Right atrium auricular region (tissue), 2 donors: ENCODE measurements around the gene ADAMTS14. TPM values are rescaled to one million over a fixed set of nuclear protein-coding genes. Genes with fewer than 3 reads are reported as not detected.

ENCODE experiments used
- DNase-seq: peaks from one replicate; pipeline ENCODE4 v3.0.0-alpha.2; 2019; ENCODE audit warnings: low spot score
- H3K27ac ChIP-seq, 2 donors: fragments of 200-600 bp; sonication (generic); 1 replicate in 1 of 2; 2 replicates in 1 of 2; pipeline ENCODE4 v1.5.1; 2016 to 2019
- H3K27me3 ChIP-seq, 2 donors: fragments of 200-600 bp; sonication (generic); one replicate each; pipeline versions ENCODE4 v1.5.1 to v1.6.0; 2017 to 2019
- H3K36me3 ChIP-seq: fragments of 200-600 bp; sonication (generic); one replicate; pipeline ENCODE4 v1.5.1; 2016
- H3K4me1 ChIP-seq, 2 donors: fragments of 200-600 bp; sonication (generic); one replicate each; pipeline versions ENCODE4 v1.5.1 to v1.6.0; 2017 to 2019
- H3K4me3 ChIP-seq, 2 donors: fragments of 200-600 bp; sonication (generic); 1 replicate in 1 of 2; 2 replicates in 1 of 2; pipeline ENCODE4 v1.5.1; 2017 to 2019; ENCODE audit warnings: mild to moderate bottlenecking in 1 of 2, moderate library complexity in 1 of 2
- H3K9me3 ChIP-seq, 2 donors: fragments of 200-600 bp; sonication (generic); one replicate each; pipeline ENCODE4 v1.5.1; 2019
- total RNA-seq, 2 donors: library from RNA; depleted of rRNA; stranded (reverse); fragments of >200 nt; gene quantifications; one replicate each; pipeline ENCODE4 v1.1.0, GENCODE V29; 2016
- TF ChIP-seq, protein P1 (sequence below), 2 donors: fragments of 200-600 bp; sonication (generic); IDR thresholded peaks; one replicate each; pipeline ENCODE4 v1.5.1; 2019; ENCODE audit warnings: antibody characterized with exemption in 2 of 2

ADAMTS14 gene
- total RNA-seq, 2 donors from 2014 or later, result not detected

DNA sequence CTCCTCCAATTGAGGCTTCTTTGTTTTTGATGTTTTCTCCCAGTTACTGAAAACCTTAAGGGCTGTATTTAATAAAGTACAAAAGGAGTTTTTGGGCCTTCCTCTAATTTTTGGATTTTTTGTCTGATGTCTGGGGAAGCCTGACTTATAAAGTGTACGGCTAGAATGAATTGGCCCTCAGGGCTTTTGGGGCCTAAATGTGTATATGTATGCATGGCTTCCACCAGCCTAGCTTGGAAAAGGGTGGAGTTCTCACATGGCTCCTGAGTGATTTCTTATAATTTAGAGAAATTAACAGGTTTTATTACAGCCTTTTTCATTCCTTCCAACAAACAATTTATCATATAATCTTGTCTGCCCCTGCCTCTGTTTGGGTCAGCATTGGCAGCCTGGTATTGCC, 123.3 kb downstream of the ADAMTS14 start:
- DNase-seq, result no peak
- no peaks in the 10 kb centered on the region for H3K36me3 ChIP-seq
- H3K9me3 ChIP-seq, result no peaks in the 10 kb centered on the region
- no peaks in the 10 kb centered on the region for H3K27me3 ChIP-seq
- H3K4me1 ChIP-seq, result no peaks in the 10 kb centered on the region
- no peak overlapping the region for H3K27ac ChIP-seq
- H3K4me3 ChIP-seq, result no peak overlapping the region
- TF ChIP-seq, protein P1, sequence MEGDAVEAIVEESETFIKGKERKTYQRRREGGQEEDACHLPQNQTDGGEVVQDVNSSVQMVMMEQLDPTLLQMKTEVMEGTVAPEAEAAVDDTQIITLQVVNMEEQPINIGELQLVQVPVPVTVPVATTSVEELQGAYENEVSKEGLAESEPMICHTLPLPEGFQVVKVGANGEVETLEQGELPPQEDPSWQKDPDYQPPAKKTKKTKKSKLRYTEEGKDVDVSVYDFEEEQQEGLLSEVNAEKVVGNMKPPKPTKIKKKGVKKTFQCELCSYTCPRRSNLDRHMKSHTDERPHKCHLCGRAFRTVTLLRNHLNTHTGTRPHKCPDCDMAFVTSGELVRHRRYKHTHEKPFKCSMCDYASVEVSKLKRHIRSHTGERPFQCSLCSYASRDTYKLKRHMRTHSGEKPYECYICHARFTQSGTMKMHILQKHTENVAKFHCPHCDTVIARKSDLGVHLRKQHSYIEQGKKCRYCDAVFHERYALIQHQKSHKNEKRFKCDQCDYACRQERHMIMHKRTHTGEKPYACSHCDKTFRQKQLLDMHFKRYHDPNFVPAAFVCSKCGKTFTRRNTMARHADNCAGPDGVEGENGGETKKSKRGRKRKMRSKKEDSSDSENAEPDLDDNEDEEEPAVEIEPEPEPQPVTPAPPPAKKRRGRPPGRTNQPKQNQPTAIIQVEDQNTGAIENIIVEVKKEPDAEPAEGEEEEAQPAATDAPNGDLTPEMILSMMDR (IDR thresholded peaks at IDR 0.05), result no peak

DNA sequence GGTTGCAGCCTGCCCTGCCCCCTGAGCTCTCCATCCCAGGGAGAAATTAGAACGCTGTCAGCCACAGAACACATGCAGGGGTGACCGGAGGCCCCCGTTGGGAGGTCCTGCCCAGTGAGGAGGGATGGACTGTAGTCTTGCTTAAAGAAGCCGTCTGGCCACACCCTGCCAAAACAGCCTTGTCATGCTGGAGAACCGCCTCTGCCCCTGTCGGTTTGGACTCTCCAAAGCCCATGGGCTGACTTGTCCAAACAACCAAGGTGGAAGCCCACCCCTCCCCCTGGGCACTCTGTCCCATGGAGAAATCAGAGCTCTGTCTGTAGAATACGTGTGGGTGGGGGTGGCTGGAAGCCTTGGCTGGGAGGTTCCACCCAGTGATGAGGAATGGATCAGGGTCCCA, 125.5 kb downstream of the ADAMTS14 start:
- no peak overlapping the region for H3K27ac ChIP-seq

DNA sequence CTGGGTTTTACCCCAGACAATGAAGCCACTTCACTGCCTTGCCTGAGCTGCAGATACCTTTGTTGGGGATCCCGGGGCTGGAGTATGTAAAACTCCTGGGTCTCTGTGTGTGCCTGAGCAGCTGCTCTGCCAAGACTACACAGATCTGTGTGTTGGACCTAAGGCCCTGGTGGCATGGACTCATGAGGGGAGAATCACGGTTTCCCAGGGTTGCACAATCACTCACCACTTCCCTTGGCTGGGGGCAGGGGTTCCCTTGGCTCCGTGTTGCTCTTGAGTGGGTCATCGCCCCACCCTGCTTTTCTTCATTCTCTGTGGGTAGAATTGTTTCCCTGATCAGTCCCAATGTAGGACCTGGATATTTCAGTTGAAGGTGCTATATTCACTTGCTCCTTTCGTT, 126.8 kb downstream of the ADAMTS14 start:
- H3K9me3 ChIP-seq, result no peaks in the 10 kb centered on the region
- H3K27me3 ChIP-seq, result no peaks in the 10 kb centered on the region
- no peak overlapping the region for H3K27ac ChIP-seq
- H3K4me3 ChIP-seq, result no peak overlapping the region
- TF ChIP-seq, protein P1 (IDR thresholded peaks at IDR 0.05), result no peak
- H3K36me3 ChIP-seq, result no peaks in the 10 kb centered on the region
- H3K4me1 ChIP-seq, result no peaks in the 10 kb centered on the region
- DNase-seq, result peak; percentile 53

More for the DNA sequence above, 125.5 kb downstream of the ADAMTS14 start:
- H3K4me3 ChIP-seq, result no peak overlapping the region
- no peaks in the 10 kb centered on the region for H3K9me3 ChIP-seq
- no peaks in the 10 kb centered on the region for H3K27me3 ChIP-seq
- no peaks in the 10 kb centered on the region for H3K4me1 ChIP-seq
- TF ChIP-seq, protein P1 (IDR thresholded peaks at IDR 0.05), result no peak
- no peak for DNase-seq
- no peaks in the 10 kb centered on the region for H3K36me3 ChIP-seq

DNA sequence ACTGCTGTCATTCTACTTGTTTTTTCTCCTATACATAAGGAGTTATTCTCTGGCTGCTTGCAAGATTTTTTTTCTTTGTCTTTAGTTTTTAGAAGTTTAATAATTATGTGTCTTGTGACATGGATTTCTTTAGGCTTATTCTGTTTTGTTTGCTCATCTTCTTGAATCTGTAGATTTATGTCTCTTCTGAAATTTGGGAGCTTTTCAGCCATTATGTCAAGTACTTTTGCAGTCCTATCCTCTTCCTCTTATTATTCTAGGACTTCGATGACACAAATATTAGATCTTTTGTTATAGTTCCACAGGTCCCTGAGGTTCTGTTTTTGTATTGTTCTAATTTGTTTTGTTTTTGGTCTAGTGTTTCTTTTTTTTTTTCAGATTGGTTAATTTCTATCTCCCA, 129.5 kb downstream of the ADAMTS14 start:
- TF ChIP-seq, protein P1 (IDR thresholded peaks at IDR 0.05), result no peak
- no peak for DNase-seq
- Histone ChIP-seq H3K36me3 (no peaks in the 10 kb centered on the region), H3K4me3 (no peak overlapping the region), H3K9me3 (no peaks in the 10 kb centered on the region), H3K4me1 (no peaks in the 10 kb centered on the region), H3K27ac (no peak overlapping the region), H3K27me3 (no peaks in the 10 kb centered on the region)

DNA sequence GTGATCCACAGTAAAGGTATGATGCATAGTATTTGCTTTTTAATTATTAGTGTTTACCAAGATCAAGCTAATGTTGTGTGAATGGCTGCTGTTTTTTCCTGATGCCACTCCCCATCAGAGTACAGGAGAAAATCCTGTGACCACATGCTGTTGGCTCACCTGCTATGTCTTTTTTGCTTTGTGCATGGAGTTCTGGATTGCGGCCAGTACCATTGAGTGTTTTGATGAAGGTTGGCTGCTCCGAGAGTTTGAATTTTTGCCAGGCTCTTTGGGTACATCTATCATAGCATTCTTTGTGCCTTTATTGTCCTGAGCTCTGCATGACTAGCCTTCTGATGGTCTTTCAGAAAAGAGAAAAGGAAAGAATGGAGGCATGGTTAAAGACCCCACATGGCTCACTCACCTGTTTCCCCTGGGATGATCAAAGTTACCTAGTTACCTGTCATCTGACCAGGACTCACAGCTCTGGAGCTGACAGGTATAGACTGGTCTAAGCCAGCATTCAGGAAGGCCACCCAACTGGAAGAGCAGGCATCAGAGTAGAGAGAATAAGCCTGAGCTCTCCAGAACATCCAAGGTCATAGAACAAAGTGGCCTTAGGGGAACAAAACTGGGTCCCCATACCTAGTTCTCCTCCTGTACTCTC, 131.6 kb downstream of the ADAMTS14 start:
- no peaks in the 10 kb centered on the region for H3K27me3 ChIP-seq
- DNase-seq, result no peak
- no peaks in the 10 kb centered on the region for H3K4me1 ChIP-seq

More for the DNA sequence above, 131.6 kb downstream of the ADAMTS14 start:
- Histone ChIP-seq H3K9me3 (no peaks in the 10 kb centered on the region), H3K27ac (no peak overlapping the region), H3K36me3 (no peaks in the 10 kb centered on the region), H3K4me3 (no peak overlapping the region)
- TF ChIP-seq, protein P1 (IDR thresholded peaks at IDR 0.05), result no peak
